Subcutaneous abdominal adipose tissue (tissue), 5 donors: Measurements from ENCODE around the gene KDM7A.

Source experiments
- H3K27ac ChIP-seq: one replicate; pipeline ENCODE4 v1.7.0; 2013; ENCODE audit warnings: low read depth, mild to moderate bottlenecking, inconsistent platforms, low read length, moderate library complexity
- H3K27me3 ChIP-seq, 5 donors: one replicate each; pipeline ENCODE4 v1.7.0; 2013; ENCODE audit warnings: low read length in 5 of 5, inconsistent platforms in 1 of 5; ENCODE audit not compliant: control insufficient read depth in 5 of 5, insufficient read depth in 4 of 5
- H3K36me3 ChIP-seq, 5 donors: one replicate each; pipeline ENCODE4 v1.7.0; 2013; ENCODE audit warnings: low read length in 5 of 5; ENCODE audit not compliant: control insufficient read depth in 5 of 5, insufficient read depth in 5 of 5
- H3K4me1 ChIP-seq, 5 donors: one replicate each; pipeline ENCODE4 v1.7.0; 2013; ENCODE audit warnings: low read length in 5 of 5, mild to moderate bottlenecking in 3 of 5, moderate library complexity in 1 of 5; ENCODE audit not compliant: control insufficient read depth in 5 of 5, insufficient read depth in 5 of 5
- H3K4me3 ChIP-seq, 5 donors: one replicate each; pipeline ENCODE4 v1.7.0; 2013; ENCODE audit warnings: low read length in 5 of 5, low read depth in 1 of 5
- H3K9ac ChIP-seq, 5 donors: one replicate each; pipeline ENCODE4 v1.7.0; 2013; ENCODE audit warnings: low read length in 5 of 5, mild to moderate bottlenecking in 4 of 5, moderate library complexity in 3 of 5
- H3K9me3 ChIP-seq, 5 donors: one replicate each; pipeline ENCODE4 v1.7.0; 2013; ENCODE audit warnings: low read length in 5 of 5; ENCODE audit not compliant: control insufficient read depth in 5 of 5
- donor health status: healthy.
- donor health status: healthy.
- donor health status: healthy.
- donor health status: healthy.
- donor health status: healthy.

The KDM7A gene, protein sequence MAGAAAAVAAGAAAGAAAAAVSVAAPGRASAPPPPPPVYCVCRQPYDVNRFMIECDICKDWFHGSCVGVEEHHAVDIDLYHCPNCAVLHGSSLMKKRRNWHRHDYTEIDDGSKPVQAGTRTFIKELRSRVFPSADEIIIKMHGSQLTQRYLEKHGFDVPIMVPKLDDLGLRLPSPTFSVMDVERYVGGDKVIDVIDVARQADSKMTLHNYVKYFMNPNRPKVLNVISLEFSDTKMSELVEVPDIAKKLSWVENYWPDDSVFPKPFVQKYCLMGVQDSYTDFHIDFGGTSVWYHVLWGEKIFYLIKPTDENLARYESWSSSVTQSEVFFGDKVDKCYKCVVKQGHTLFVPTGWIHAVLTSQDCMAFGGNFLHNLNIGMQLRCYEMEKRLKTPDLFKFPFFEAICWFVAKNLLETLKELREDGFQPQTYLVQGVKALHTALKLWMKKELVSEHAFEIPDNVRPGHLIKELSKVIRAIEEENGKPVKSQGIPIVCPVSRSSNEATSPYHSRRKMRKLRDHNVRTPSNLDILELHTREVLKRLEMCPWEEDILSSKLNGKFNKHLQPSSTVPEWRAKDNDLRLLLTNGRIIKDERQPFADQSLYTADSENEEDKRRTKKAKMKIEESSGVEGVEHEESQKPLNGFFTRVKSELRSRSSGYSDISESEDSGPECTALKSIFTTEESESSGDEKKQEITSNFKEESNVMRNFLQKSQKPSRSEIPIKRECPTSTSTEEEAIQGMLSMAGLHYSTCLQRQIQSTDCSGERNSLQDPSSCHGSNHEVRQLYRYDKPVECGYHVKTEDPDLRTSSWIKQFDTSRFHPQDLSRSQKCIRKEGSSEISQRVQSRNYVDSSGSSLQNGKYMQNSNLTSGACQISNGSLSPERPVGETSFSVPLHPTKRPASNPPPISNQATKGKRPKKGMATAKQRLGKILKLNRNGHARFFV

DNA sequence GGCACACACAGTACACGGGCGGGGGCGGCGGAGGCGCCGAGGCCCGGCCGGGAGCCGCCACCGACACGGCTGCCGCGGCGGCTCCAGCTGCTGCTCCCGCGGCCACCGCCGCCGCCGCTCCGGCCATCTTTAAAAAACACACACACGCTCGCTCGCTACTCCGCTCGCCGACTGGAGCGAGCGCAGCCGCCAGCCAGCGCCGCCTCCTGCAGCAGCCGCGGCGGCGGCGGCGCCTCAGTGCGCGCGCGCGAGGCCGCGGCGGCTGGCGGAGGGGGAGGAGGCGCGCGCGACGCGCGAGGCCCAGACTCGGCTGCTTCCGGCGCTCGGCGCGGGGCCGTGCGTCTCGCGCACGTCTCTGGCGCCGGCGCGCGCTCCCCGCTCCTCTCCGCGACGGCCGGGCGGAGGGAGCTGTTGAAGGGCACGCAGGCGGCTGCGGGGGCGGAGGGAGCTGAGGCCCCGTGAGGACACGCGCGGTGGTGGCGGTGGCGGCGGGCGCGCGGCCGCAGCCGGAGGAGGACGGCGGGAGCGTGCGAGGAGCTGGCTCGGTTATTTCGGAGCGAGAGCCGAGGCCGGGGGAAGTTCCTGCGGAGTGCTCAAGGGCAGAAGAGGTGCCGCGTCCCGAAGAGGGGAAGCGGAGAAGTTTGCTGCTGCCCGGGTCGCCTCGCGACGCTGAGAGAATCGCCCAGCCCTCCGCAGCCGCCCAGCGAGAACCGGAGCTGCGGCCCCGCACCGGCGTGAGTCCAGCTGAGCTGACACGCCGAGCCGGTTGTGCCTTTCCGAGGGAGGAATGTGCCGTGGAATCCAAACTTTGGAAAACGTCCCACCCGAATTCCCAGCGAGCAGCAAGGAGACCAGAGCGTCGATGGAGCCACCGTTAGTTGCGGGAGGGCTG lies at the start of gene KDM7A:
KDM7A (minus strand) TSS at position 173 of the 892 bp plus-strand sequence; CDS start at position 127, 46 bp downstream.
- peak within 1 kb of the TSS; percentile 73 to 94 (median 88) for H3K9ac ChIP-seq

DNA sequence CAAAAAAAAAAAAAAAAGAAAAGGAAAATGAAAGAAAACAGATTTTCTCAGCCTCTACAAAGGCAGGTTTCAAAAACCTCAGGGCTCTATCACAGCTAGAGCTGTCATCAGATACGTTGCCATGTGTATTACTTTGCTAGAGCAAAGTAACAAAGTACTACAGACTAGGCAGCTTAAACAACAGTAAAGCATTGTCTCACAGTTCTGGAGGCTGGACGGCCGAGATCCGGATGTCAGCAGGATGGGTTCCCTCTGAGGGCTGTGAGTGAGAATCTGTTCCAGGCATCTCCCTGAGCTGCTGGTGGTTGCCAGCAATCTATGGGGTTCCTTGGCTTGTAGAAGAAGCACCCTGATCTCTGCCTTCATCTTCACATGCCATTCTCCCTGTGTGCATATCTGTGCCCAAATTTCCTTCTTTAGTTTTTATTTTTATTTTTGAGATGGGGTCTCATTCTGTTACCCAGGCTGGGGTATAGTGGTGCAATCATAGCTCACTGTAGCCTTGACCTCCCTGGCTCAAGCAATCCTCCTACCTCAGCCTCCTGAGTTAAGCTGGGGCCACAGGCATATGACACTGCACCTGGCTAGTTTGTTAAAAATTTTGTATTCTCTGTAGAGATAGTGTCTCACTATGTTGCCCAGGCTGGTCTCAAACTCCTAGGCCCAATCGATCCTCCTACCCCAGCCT lies 48.9 kb upstream of the KDM7A start:
- Histone ChIP-seq H3K9me3 (no peaks in the 10 kb centered on the region), H3K4me1 (peaks cover 0 to 11% (median 10%) of the 10 kb centered on the region in 5 donors), H3K27ac (no peak overlapping the region), H3K27me3 (peaks cover 0 to 11% (median 2%) of the 10 kb centered on the region in 5 donors), H3K36me3 (no peaks in the 10 kb centered on the region), H3K9ac (no peak overlapping the region), H3K4me3 (no peak overlapping the region)

More for the DNA sequence above, at the start of gene KDM7A:
- peaks cover 0 to under 1% (median 0%) of the 10 kb centered on the region in 5 donors for H3K27me3 ChIP-seq
- H3K27ac ChIP-seq = peak within 1 kb of the TSS; percentile 95
- no peaks in the 10 kb centered on the region for H3K36me3 ChIP-seq
- peak within 1 kb of the TSS; percentile 74 to 93 (median 82) for H3K4me3 ChIP-seq
- H3K4me1 ChIP-seq = peaks cover 2 to 25% (median 13%) of the 10 kb centered on the region in 5 donors
- no peaks in the 10 kb centered on the region for H3K9me3 ChIP-seq

DNA sequence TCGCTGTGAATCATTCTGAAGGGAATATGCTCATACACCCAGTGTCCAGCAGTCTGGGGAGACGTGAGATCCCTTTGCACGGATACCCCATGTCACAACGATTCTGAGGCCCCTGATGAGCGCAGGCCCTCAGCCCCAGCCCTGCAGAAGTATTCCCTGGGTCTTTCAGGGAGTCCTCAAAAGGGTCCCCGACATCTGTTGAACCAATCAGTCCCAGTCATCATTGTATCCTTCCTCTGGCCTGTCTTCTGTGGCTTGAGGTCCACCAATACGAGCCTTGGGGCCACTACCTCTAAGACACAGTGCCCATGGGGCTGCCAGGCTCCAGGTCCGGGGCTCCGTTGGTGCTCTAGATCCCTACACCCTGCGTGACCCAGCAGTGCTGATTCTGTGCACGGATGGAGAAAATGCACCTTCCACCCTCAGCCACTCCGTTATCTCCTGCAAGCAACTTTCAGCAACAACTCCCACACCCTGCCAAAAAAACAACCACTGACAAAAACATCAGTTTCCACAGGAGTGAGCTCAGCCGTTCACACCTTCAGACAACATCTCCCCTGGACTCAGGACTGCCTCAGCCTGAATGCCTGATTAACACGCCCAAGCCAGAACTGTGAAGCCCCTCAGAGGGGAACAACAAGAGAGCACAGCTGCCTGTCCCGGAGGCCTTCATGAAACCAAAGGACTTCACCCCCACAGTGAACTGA lies 46.9 kb upstream of the KDM7A start:
- peaks cover 0 to 8% (median 0%) of the 10 kb centered on the region in 5 donors for H3K27me3 ChIP-seq
- H3K9me3 ChIP-seq = no peaks in the 10 kb centered on the region

DNA sequence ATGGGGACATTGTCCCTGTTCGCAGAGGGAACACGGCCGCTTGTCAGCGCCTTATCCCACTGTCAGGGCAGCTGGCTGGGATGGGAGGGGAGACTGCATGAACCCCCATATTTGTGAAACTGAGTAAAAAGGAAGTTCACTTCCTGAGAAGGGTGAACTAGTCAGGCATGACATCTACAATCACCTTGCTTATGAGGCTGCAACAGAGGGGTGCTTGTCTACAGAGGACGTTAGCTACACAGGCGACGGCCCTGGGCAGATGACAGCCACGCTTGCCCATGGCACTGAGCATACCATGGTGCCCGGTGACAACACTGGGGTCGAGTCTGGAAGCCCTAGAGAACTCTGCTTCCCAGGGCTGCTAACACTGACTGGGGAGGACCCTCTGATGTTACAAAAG lies 46.0 kb upstream of the KDM7A start:
- Histone ChIP-seq H3K27ac (no peak overlapping the region), H3K27me3 (peaks cover 0 to 8% (median 0%) of the 10 kb centered on the region in 5 donors), H3K36me3 (no peaks in the 10 kb centered on the region), H3K9ac (no peak overlapping the region), H3K9me3 (no peaks in the 10 kb centered on the region), H3K4me1 (no peaks in the 10 kb centered on the region), H3K4me3 (no peak overlapping the region)

More for the DNA sequence above, 46.9 kb upstream of the KDM7A start:
- no peaks in the 10 kb centered on the region for H3K4me1 ChIP-seq
- no peak overlapping the region for H3K4me3 ChIP-seq
- no peaks in the 10 kb centered on the region for H3K36me3 ChIP-seq
- H3K9ac ChIP-seq = no peak overlapping the region
- no peak overlapping the region for H3K27ac ChIP-seq

DNA sequence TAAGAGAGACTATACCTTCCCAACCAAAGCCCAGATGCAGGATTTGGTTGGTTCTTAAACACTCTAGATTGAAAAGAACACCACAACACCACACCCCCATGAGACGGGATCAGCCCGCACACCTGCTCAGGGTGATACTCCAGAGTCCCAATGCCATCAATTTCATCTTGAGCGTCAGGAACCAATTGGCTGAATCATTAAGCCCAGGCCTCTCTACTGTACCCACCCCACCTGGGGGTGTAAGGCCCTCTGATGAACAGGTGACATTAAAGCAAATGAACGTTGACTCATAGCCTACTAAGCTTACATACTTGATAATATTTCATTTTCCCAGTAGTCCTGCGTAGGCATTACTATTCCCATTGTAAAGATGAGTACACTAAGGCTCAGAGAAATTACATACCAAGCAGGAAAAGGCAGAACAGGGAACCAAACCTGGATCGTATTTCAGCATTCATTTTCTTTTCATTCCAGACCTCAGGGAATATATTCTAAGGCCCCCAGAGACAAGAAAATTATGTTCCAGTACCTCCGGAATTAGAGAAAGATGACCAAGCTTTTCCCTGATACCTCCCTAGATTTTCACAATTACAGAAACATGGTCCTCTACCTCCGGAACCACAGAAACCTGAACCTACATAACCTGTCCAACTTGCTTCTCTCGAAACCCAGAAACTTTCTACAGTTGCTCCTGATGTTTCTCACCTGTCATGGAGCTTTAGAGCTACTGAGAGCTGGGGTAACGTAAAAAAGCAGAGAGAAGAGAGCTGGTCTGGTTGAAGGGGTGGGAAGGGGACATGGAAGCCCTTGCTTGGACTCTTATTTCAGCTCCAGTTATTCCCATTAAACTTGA lies 43.1 kb upstream of the KDM7A start:
- peaks cover 0 to 8% (median 0%) of the 10 kb centered on the region in 5 donors for H3K27me3 ChIP-seq
- no peak overlapping the region for H3K27ac ChIP-seq
- H3K9me3 ChIP-seq = peaks cover 0 to 6% (median 5%) of the 10 kb centered on the region in 5 donors
- no peaks in the 10 kb centered on the region for H3K4me1 ChIP-seq
- no peak overlapping the region for H3K9ac ChIP-seq
- H3K36me3 ChIP-seq = no peaks in the 10 kb centered on the region
- H3K4me3 ChIP-seq = no peak overlapping the region

DNA sequence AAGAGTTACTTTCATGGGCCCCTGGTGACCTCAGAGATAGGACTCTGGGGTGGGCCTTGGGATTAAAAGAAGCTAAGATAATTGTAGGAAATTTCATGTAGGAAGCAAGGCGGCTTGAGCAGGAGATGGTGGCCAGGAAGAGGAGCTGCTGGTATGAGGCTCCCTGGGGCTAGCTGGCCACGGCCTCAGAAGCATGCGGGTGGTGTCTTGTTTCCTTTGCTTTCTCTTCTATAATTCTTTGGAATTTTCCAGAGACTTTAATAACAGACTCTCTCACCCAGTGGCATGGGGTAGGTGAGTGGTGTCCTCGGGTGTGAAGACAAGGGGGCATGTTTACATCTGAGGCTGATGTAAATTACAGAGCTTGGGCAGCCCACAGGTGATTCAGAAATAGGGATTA lies 41.9 kb upstream of the KDM7A start:
- Histone ChIP-seq H3K9me3 (peaks cover 0 to 6% (median 5%) of the 10 kb centered on the region in 5 donors), H3K4me3 (no peak overlapping the region), H3K27me3 (peaks cover 0 to 7% (median 0%) of the 10 kb centered on the region in 5 donors), H3K4me1 (peaks cover 0 to 6% (median 6%) of the 10 kb centered on the region in 5 donors), H3K9ac (no peak overlapping the region), H3K27ac (no peak overlapping the region), H3K36me3 (no peaks in the 10 kb centered on the region)

DNA sequence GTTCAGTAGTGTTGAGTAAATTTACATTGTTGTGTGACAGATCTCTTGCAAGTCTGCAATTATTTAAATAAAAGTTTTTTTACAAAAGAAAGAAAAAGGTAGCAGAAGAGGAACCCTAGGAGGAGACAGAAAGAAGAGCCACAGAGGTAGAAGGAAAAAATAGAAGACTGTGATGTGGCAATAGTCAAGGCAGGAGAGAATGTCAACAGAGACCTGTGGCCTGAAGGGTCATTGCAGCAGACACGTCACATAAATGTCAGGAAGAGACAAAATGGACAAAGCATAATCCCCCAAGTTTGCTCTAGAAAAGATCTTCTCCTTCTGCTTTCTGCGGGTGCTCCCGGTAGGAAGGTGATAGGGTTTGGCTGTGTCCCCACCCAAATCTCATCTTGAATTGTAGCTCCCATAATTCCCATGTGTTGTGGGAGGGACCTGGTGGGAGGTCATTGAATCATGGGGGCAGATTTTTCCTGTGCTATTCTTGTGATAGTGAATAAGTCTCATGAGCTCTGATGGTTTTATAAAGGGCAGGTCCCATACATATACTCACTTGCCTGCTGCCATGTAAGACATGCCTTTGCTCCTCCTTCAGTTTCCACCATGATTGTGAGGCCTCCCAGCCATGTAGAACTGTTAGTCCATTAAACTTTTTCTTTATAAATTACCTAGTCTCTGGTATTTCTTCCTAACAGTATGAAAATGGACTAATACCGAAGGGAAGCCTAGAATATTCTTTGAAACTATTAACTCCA lies 41.1 kb upstream of the KDM7A start:
- peaks cover 0 to 6% (median 6%) of the 10 kb centered on the region in 5 donors for H3K4me1 ChIP-seq
- peaks cover 0 to 6% (median 5%) of the 10 kb centered on the region in 5 donors for H3K9me3 ChIP-seq
- H3K27ac ChIP-seq = no peak overlapping the region
- no peak overlapping the region for H3K9ac ChIP-seq
- H3K4me3 ChIP-seq = no peak overlapping the region
- H3K27me3 ChIP-seq = peaks cover 0 to 2% (median 0%) of the 10 kb centered on the region in 5 donors
- no peaks in the 10 kb centered on the region for H3K36me3 ChIP-seq

DNA sequence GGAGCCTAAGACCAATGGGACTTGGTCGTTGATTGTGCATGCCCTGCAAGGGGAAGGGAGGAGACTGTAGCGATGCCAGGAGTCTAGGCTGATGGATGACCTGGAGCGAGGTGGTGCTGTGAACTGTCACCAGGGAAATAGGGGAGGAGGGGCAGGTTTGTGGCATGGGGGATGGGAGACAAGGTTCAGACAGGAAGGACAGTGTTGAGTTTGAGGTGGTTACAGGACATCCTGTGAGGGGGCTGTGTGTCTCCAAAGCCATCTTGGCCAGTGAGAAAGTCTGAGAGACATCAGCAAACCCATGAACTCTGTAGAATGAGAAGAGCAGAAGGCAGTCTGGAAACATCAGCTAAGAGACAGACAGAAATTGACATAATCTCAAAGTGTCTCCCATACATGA lies 38.5 kb upstream of the KDM7A start:
- Histone ChIP-seq H3K36me3 (no peaks in the 10 kb centered on the region), H3K27ac (no peak overlapping the region), H3K4me1 (peaks cover 0 to 18% (median 7%) of the 10 kb centered on the region in 5 donors), H3K4me3 (no peak overlapping the region), H3K9me3 (peaks cover 0 to 6% (median 5%) of the 10 kb centered on the region in 5 donors), H3K27me3 (no peaks in the 10 kb centered on the region), H3K9ac (no peak overlapping the region)
